ENCODE data around the gene EDEM2.
"Not testable (repeated sequence)": the region's sequence is repeated elsewhere in the genome, so short reads cannot be mapped to it uniquely, and the experiment has no call there.

Gene EDEM2

GRCh38 chr20:35174458-35175216 is 27.5 kb upstream of the EDEM2 start:
- ChIA-PET POLR2A (ENCODE audit: low non-redundant PET) (no interaction called here), CTCF (interaction anchor here (0.6 kb wide), 1 partner anchor 378 kb away, joined by 5 read pairs; no protein-coding TSS in a partner anchor)
- no peak overlapping the region for H3K27ac ChIP-seq
- no peak for TF ChIP-seq CTCF (conservative IDR thresholded peaks at IDR 0.05; ENCODE audit: low read depth)
- peak; percentile 80 for DNase-seq (ENCODE audit: low spot score)

DNA sequence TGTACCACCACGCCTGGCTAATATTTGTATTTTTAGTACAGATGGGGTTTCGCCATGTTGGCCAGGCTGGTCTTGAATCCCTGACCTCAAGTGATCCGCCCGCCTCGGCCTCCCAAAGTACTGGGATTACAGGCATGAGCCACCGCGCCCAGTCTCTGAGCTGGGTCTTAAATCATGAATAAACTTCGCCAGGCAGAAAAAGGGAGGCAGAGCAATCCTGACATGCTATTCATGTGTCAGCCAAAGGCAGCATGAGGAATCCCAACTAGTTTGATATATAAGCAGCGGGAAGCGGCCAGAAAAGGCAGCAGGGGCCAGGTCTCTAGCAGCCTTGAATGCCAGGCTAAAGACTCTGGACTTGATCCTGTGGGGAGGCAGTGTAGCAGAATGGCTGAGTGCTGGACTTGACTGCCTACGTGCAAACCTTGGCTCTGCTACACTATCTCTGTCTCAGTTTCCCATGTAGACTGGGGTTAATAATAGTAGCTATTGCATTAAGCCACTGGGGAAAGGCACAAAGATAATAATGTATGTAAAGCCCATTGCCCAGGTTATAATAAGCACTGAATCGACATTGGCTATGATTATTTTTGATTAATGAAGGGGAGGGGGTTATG is 26.5 kb upstream of the EDEM2 start:
- CTCF ChIA-PET, result interaction anchor here (0.6 to 1.0 kb wide), 3 partner anchors 15 to 97 kb away, joined by 3 to 5 read pairs (median 3); no protein-coding TSS in a partner anchor
- no peak for TF ChIP-seq CTCF (conservative IDR thresholded peaks at IDR 0.05; ENCODE audit: low read depth)
- DNase-seq (ENCODE audit: low spot score), result no peak
- H3K27ac ChIP-seq, result peak overlapping the region; percentile 60
- POLR2A ChIA-PET (ENCODE audit: low non-redundant PET), result no interaction called here

- peak overlapping the region; percentile 84 for H3K27ac ChIP-seq
- CTCF ChIA-PET, result interaction anchor here (0.5 to 1.0 kb wide), 2 partner anchors 38 to 76 kb away, joined by 3 read pairs; no protein-coding TSS in a partner anchor
- TF ChIP-seq CTCF (conservative IDR thresholded peaks at IDR 0.05; ENCODE audit: low read depth), result no peak
- POLR2A ChIA-PET (ENCODE audit: low non-redundant PET), result no interaction called here
- no peak for DNase-seq (ENCODE audit: low spot score)
Measured at GRCh38 chr20:35172434-35172806, 25.3 kb upstream of the EDEM2 start.

- TF ChIP-seq CTCF (conservative IDR thresholded peaks at IDR 0.05; ENCODE audit: low read depth), result no peak
- H3K27ac ChIP-seq, result peak within 1 kb of the TSS; percentile 84
- CTCF ChIA-PET, result interaction anchor here (0.5 to 1.0 kb wide), 2 partner anchors 38 to 75 kb away, joined by 3 read pairs; no protein-coding TSS in a partner anchor
- POLR2A ChIA-PET (ENCODE audit: low non-redundant PET), result no interaction called here
- peak; percentile 99 for DNase-seq (ENCODE audit: low spot score)
Measured at GRCh38 chr20:35171753-35172433, 24.8 kb upstream of the EDEM2 start, which contains the start of gene PROCR. Gene PROCR, plus strand, starts transcription at chr20:35172072. Its CDS starts 83 bp downstream, at chr20:35172155.

DNA sequence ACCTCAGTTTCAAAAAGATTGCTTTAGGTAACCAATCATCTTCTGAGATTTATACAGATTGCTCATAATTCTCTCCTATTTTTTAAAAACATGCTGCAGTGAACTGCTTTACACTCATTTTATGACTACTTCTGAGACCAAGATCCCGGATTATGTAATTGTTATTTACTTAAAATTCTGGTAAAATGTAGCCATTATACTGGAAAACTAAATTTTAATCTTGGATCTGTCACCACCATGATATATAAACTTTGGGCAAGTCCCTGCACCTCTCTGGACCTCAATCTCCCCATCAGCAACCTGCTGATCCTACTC is 24.3 kb upstream of the EDEM2 start:
- POLR2A ChIA-PET (ENCODE audit: low non-redundant PET), result no interaction called here
- no peak for TF ChIP-seq CTCF (conservative IDR thresholded peaks at IDR 0.05; ENCODE audit: low read depth)
- H3K27ac ChIP-seq, result peak overlapping the region; percentile 84
- no peak for DNase-seq (ENCODE audit: low spot score)
- CTCF ChIA-PET, result no interaction called here

- DNase-seq (ENCODE audit: low spot score); POLR2A ChIA-PET (ENCODE audit: low non-redundant PET); H3K27ac ChIP-seq: not testable (repeated sequence)
- CTCF ChIA-PET, result interaction anchor here (0.6 kb wide), 1 partner anchor 72 kb away, joined by 4 read pairs; no protein-coding TSS in a partner anchor
Measured at GRCh38 chr20:35168701-35169409, 21.7 kb upstream of the EDEM2 start.
